Measurements from ENCODE around the gene LMTK3. TPM values are rescaled to one million over a fixed set of nuclear protein-coding genes. Genes with fewer than 3 reads are reported as not detected.

LMTK3 gene
- total and polyA plus RNA-seq, 2 experiments from 2014 or later = 1.3 to 3.7 TPM

GRCh38 chr19:48469934-48470680 lies 41.5 kb downstream of the LMTK3 start:
- peaks cover 24% of the 10 kb centered on the region for H3K79me2 ChIP-seq
- no peaks in the 10 kb centered on the region for H3K9me2 ChIP-seq (replicated peaks; ENCODE audit: insufficient read depth)
- H3K4me1 ChIP-seq (ENCODE audit: insufficient read depth) = peaks cover 11% of the 10 kb centered on the region
- TF ChIP-seq EZH2phosphoT487 (IDR thresholded peaks at IDR 0.05; ENCODE audit: low read depth, severe bottlenecking, unreplicated experiment) (no peak), CTCF (IDR thresholded peaks at IDR 0.05; ENCODE audit: poor library complexity) (no peak)
- no peaks in the 10 kb centered on the region for H3K9me3 ChIP-seq (ENCODE audit: low read depth)
- no peaks in the 10 kb centered on the region for H3K27me3 ChIP-seq
- peak overlapping the region; percentile 96 for H3K27ac ChIP-seq
- H3K4me3 ChIP-seq = peak overlapping the region; percentile 33
- 63% methylated on average over 20 of the region's 20 CpGs for WGBS (ENCODE audit: low lambda C conversion rate, missing lambda C conversion rate)
- H4K20me1 ChIP-seq (ENCODE audit: insufficient read depth, poor library complexity, severe bottlenecking) = peaks cover 37% of the 10 kb centered on the region
- DNase-seq (ENCODE audit: low spot score) = no peak
- no peak overlapping the region for H2AFZ ChIP-seq
- peak overlapping the region; percentile 95 for H3K4me2 ChIP-seq
- H3K36me3 ChIP-seq (replicated peaks; ENCODE audit: insufficient read depth, low read depth) = no peaks in the 10 kb centered on the region

DNA sequence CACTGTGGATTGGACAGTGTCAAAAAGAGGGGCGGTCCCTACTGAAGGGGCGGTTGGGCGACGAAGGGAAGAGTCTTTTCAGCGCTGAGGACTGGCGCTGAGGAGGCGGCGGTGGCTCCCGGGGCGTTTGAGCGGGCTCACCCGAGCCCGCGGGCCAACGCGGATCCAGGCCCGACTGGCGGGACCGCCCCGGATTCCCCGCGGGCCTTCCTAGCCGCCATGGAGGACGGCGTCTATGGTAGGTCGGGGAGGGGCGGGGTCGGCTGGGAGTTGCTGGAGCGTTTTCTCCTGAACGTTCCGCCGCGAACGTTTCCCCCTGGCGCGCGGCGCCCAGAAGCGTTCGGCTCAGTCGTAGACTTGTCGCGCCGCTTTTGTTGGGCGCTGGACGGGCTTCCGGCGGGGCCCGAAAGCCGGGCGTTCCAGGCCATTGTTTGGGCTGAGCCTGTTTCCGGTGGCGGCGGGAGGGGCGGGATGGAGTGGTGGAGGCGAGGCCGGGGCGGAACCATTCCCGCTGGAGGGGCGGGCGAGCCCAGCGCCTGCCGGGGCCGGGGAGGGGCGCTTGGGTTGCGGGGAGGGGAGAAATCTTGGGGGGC lies 42.2 kb downstream of the LMTK3 start, which contains the start of gene CYTH2:
TSS of gene CYTH2 (plus strand) at position 81 of the 593 bp plus-strand sequence. CDS start at position 220, 139 bp downstream.
- H3K27ac ChIP-seq = peak within 1 kb of the TSS; percentile 96
- 2% methylated on average over 41 of the region's 66 CpGs for WGBS (ENCODE audit: low lambda C conversion rate, missing lambda C conversion rate)
- DNase-seq (ENCODE audit: low spot score) = peak; percentile 89
- H3K9me2 ChIP-seq (replicated peaks; ENCODE audit: insufficient read depth) = no peaks in the 10 kb centered on the region
- peak within 1 kb of the TSS; percentile 33 for H3K4me3 ChIP-seq
- H2AFZ ChIP-seq = peak within 1 kb of the TSS; percentile 12
- peaks cover 24% of the 10 kb centered on the region for H3K79me2 ChIP-seq
- peaks cover 37% of the 10 kb centered on the region for H4K20me1 ChIP-seq (ENCODE audit: insufficient read depth, poor library complexity, severe bottlenecking)
- peaks cover 11% of the 10 kb centered on the region for H3K4me1 ChIP-seq (ENCODE audit: insufficient read depth)
- no peak for TF ChIP-seq CTCF (IDR thresholded peaks at IDR 0.05; ENCODE audit: poor library complexity)
- no peak for TF ChIP-seq EZH2phosphoT487 (IDR thresholded peaks at IDR 0.05; ENCODE audit: low read depth, severe bottlenecking, unreplicated experiment)
- TF ChIP-seq EZH2 (IDR thresholded peaks at IDR 0.05; ENCODE audit: borderline replicate concordance) = no peak
- no peaks in the 10 kb centered on the region for H3K27me3 ChIP-seq
- H3K9me3 ChIP-seq (ENCODE audit: low read depth) = no peaks in the 10 kb centered on the region
- peak within 1 kb of the TSS; percentile 95 for H3K4me2 ChIP-seq
- no peaks in the 10 kb centered on the region for H3K36me3 ChIP-seq (replicated peaks; ENCODE audit: insufficient read depth, low read depth)

DNA sequence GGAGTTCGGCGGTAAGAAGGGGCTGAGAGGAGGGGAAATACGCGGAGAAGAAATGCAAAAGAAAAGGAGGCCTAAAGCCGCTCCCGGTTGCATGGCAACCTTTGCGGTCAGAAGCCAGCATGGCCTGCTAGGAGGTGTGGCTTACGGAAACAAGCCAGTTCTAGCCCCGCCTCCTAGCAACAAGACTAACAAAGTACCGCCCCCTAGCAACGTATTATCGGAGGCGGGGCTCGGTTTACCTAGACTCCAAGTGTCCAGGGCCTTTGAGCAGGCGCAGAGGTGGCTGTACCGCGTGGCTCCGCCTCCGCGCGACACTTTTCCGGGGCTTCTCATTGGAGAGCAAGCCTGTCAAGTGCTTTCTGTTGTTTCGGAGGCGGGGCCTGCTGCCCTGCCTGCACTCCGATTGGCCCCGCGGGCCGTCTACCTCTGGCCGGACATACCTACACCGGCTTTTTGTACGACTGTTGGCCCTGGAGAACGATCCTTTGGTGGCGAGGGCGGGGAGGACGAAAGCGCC lies 42.8 kb downstream of the LMTK3 start:
- TF ChIP-seq EZH2phosphoT487 (IDR thresholded peaks at IDR 0.05; ENCODE audit: low read depth, severe bottlenecking, unreplicated experiment) (no peak), CTCF (IDR thresholded peaks at IDR 0.05; ENCODE audit: poor library complexity) (no peak), EZH2 (IDR thresholded peaks at IDR 0.05; ENCODE audit: borderline replicate concordance) (no peak)
- Histone ChIP-seq H3K4me2 (peak overlapping the region; percentile 66), H3K9me2 (replicated peaks; ENCODE audit: insufficient read depth) (no peaks in the 10 kb centered on the region), H3K9me3 (ENCODE audit: low read depth) (no peaks in the 10 kb centered on the region), H3K79me2 (peaks cover 24% of the 10 kb centered on the region), H4K20me1 (ENCODE audit: insufficient read depth, poor library complexity, severe bottlenecking) (peaks cover 35% of the 10 kb centered on the region), H3K36me3 (replicated peaks; ENCODE audit: insufficient read depth, low read depth) (no peaks in the 10 kb centered on the region), H3K27ac (peak overlapping the region; percentile 96), H3K4me3 (no peak overlapping the region), H2AFZ (peak overlapping the region; percentile 8), H3K4me1 (ENCODE audit: insufficient read depth) (peaks cover 11% of the 10 kb centered on the region), H3K27me3 (no peaks in the 10 kb centered on the region)
- WGBS (ENCODE audit: low lambda C conversion rate, missing lambda C conversion rate) = under 1% methylated on average over 36 of the region's 36 CpGs
- DNase-seq (ENCODE audit: low spot score) = peak; percentile 100

Data from hepatocyte (in vitro differentiated cells).